Measurements from ENCODE around the gene RECK. TPM values are rescaled to one million over a fixed set of nuclear protein-coding genes. Genes with fewer than 3 reads are reported as not detected.
A peak's percentile ranks its signal among the peaks of the same experiment; 100 is the strongest.

The RECK gene
- total and polyA plus RNA-seq, 8 donors, result 18.5 to 23.7 (median 22.6) TPM

DNA sequence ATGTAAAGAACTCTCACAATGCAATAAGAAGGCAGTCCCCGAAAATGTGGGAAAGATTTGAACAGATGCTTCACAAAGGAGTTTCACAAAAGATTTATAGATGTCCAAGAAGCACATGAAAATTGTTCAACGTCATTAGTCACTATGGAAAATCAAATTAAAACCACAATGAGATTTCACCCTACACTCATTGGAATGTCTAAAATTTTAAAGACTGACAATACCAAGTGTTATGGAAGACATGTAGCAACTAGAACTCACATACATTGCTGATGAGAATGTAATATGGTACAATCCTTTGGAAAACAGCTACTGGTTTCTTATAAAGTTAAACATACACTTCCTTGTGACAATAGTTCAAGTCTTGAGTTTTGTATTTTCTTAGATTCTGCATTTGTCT, 11.0 kb upstream of the RECK start:
- no peaks in the 10 kb centered on the region for H3K36me3 ChIP-seq
- TF ChIP-seq, protein P1, sequence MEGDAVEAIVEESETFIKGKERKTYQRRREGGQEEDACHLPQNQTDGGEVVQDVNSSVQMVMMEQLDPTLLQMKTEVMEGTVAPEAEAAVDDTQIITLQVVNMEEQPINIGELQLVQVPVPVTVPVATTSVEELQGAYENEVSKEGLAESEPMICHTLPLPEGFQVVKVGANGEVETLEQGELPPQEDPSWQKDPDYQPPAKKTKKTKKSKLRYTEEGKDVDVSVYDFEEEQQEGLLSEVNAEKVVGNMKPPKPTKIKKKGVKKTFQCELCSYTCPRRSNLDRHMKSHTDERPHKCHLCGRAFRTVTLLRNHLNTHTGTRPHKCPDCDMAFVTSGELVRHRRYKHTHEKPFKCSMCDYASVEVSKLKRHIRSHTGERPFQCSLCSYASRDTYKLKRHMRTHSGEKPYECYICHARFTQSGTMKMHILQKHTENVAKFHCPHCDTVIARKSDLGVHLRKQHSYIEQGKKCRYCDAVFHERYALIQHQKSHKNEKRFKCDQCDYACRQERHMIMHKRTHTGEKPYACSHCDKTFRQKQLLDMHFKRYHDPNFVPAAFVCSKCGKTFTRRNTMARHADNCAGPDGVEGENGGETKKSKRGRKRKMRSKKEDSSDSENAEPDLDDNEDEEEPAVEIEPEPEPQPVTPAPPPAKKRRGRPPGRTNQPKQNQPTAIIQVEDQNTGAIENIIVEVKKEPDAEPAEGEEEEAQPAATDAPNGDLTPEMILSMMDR (IDR thresholded peaks at IDR 0.05), result no peak
- no peak for ATAC-seq
- H3K4me3 ChIP-seq, result no peak overlapping the region
- intact Hi-C loops (cut with DNase I), result no loop called here
- H3K9me3 ChIP-seq, result no peaks in the 10 kb centered on the region
- no peak for DNase-seq
- H3K27ac ChIP-seq, result no peak overlapping the region
- H3K27me3 ChIP-seq, result no peaks in the 10 kb centered on the region
- peaks cover 5 to 11% of the 10 kb centered on the region in 2 donors for H3K4me1 ChIP-seq

DNA sequence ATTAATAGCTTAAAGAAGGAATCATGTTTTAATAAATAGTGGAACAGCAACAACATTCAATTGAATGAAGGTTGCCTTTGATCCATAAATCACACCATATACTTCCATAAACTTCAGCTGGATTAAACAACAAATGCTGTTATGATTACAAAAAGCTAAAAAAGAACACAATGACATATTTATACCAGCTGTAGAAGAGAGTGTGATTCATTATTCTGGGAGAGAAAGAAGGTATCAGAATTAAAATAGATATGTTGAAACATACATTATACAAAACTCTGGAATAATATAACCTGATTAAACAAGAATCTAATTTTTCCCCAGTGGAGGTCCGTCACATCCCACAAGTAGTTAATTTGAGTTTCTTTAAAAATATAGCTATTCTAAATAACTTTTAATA, 7.5 kb upstream of the RECK start:
- Histone ChIP-seq H3K4me3 (no peak overlapping the region), H3K27me3 (no peaks in the 10 kb centered on the region), H3K27ac (peak overlapping the region; percentile 21 to 51), H3K9me3 (no peaks in the 10 kb centered on the region), H3K4me1 (peaks cover 5 to 11% of the 10 kb centered on the region in 2 donors), H3K36me3 (no peaks in the 10 kb centered on the region)
- ATAC-seq, result no peak
- TF ChIP-seq, protein P1 (IDR thresholded peaks at IDR 0.05), result no peak
- no peak for DNase-seq
- intact Hi-C loops (cut with DNase I), result no loop called here

DNA sequence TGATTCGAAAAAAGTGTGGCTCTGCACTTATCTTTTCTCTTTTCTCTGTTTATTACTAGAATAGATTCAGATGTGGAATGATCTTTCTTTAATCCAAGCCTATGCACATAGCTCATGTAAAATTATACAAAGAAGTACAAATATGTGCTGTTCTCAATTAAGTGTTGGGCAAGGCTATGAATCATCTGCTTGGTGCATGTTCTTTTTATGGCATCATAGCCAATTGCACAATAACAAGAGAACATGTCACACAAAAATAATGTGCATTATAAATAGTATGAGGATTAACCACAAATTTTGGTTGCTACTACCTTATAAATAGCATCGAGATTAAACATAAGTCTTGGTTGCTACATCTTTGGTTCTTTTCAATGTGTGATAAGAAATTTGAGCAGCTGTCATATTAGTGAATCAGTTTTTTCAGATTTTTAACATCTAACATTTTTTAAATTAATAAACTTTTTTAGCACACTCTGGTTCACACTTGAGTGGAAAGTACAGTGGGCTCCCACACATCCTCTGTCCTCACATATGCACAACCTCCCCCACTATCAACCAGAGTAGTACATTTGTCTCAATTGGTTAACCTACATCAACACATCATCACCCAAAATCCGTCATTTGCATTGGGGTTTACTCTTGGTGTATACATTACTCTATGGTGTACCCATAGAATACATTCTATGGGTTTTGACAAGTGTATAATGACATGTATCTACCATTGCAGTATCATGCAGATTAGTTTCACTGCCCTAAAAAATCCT, 6.8 kb upstream of the RECK start:
- Histone ChIP-seq H3K36me3 (no peaks in the 10 kb centered on the region), H3K27me3 (no peaks in the 10 kb centered on the region), H3K27ac (peak overlapping the region; percentile 21 to 51), H3K9me3 (no peaks in the 10 kb centered on the region), H3K4me3 (no peak overlapping the region), H3K4me1 (peaks cover 5 to 11% of the 10 kb centered on the region in 2 donors)
- TF ChIP-seq, protein P1 (IDR thresholded peaks at IDR 0.05), result no peak
- intact Hi-C loops (cut with DNase I), result no loop called here
- peak; percentile 85 for ATAC-seq
- no peak for DNase-seq

DNA sequence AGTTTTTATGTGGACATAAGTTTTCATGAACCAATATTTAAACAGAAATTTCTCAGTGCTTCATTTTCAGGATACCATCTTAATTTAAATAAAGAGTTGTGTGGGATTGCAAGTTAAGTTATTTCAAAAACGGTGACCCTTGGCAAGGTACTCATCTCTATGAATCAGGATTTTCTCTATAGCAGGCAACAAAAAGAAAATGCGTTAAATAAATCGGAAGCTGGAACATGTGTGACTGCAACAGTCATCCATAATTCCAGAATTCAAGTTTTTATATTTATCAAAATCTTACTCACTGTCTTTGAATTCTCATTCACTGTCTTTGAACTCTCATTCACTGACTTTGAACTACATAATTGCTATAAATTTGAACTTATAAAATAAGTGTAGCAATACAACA, 5.8 kb upstream of the RECK start:
- no peak overlapping the region for H3K4me3 ChIP-seq
- ATAC-seq (no peak), DNase-seq (no peak)
- intact Hi-C loops (cut with DNase I), result no loop called here
- H3K27ac ChIP-seq, result no peak overlapping the region
- TF ChIP-seq, protein P1 (IDR thresholded peaks at IDR 0.05), result no peak
- H3K4me1 ChIP-seq, result peaks cover 5 to 11% of the 10 kb centered on the region in 2 donors
- no peaks in the 10 kb centered on the region for H3K36me3 ChIP-seq
- H3K27me3 ChIP-seq, result peaks cover 0 to under 1% of the 10 kb centered on the region in 2 donors
- no peaks in the 10 kb centered on the region for H3K9me3 ChIP-seq

DNA sequence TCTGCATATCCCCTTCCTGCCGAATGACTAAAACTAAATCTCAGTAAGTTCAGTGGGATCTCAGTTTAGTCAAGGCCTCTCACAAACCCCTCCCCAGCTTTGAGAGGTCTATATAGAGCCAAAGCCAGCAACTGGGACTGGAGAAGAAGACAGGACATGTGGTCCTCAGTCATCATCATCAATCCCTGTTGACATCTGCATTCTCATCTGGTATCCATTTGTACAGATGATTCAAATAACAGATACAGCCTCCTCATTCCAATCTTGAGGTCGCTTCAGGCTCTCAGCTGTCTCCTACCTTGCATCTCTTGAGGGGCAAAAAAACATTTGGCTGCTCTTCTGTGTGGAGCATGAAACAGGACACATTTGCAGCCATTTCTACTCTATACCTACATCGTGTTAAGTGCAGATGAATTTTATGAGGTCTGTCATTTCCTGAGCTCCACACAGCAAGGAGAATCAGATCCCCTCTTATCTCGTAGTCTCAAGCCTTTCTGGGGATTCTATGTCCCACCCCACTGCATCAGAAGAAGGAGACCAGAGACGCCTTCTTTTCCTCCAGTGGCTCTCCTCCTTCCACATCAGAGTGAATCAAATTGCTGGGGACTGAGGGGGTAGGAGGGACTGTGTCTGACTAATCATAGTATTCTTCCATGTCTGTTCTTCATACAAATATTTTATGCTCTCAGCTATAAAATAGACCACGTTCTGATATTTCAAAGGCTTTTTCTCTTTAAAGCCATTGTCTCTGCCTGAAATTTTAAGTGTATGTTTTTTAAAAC, 4.7 kb upstream of the RECK start:
- H3K36me3 ChIP-seq, result no peaks in the 10 kb centered on the region
- TF ChIP-seq, protein P1 (IDR thresholded peaks at IDR 0.05), result no peak
- intact Hi-C loops (cut with DNase I), result no loop called here
- H3K27ac ChIP-seq, result no peak overlapping the region
- no peak for ATAC-seq
- peaks cover 5 to 21% of the 10 kb centered on the region in 2 donors for H3K4me1 ChIP-seq
- no peaks in the 10 kb centered on the region for H3K9me3 ChIP-seq
- no peak overlapping the region for H3K4me3 ChIP-seq
- peaks cover 0 to 9% of the 10 kb centered on the region in 2 donors for H3K27me3 ChIP-seq
- no peak for DNase-seq

Data from left lung (tissue), 10 donors.